ENCODE data around the gene IFT81. TPM values are rescaled to one million over a fixed set of nuclear protein-coding genes. Genes with fewer than 3 reads are reported as not detected.
"Not testable (repeated sequence)": the region's sequence is repeated elsewhere in the genome, so short reads cannot be mapped to it uniquely, and the experiment has no call there.

IFT81 gene
- total and polyA plus RNA-seq, 7 experiments from 2014 or later = 0.66 to 1.3 (median 1.0) TPM

DNA sequence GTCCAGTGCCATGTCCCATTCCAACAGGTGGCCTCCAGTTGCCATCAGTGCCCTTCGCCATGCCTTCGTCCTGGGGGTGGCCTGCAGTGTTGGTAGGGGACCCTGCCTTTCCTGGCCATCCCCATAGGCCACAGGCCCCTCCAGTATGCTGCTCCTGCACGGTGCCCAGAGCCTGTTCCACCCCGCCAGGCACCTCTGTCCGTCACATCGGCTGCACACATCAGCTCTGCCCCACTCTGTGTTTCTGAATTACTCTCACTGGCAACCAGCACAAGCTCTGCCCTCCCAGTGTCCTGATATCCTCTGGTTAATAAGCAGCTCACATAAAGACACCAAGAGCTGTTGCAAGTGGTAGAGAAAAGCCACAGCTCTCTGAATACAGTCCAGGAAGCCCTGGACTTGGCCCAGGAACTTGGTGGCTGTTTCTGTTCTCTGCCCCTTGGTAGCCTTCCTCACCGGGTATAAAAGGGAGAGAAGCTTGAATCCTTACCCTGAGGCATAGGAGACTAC, 125.6 kb downstream of the IFT81 start:
- no peak overlapping the region for H3K27ac ChIP-seq (ENCODE audit: low read depth, low read length)
- H3K36me3 ChIP-seq (ENCODE audit: control insufficient read depth in 2 of 3, insufficient read depth in 3 of 3, low read length in 3 of 3) = no peaks in the 10 kb centered on the region
- H3K4me3 ChIP-seq (ENCODE audit: low read length) = no peak overlapping the region
- Mint-ChIP-seq H3K27me3 (no peaks in the 10 kb centered on the region), H3K4me3 (no peak overlapping the region), H3K9me3 (no peaks in the 10 kb centered on the region), H3K27ac (no peak overlapping the region), H3K36me3 (no peaks in the 10 kb centered on the region), H3K4me1 (peaks cover 0 to 7% (median 0%) of the 10 kb centered on the region in 7 donors)
- ChIA-PET CTCF (interaction anchor here (0.8 kb wide), 1 partner anchor 22 kb away, joined by 3 read pairs; no protein-coding TSS in a partner anchor), POLR2A (no interaction called here)
- H3K4me1 ChIP-seq (ENCODE audit: control insufficient read depth in 2 of 2, insufficient read depth in 2 of 2, low read length in 2 of 2) = no peaks in the 10 kb centered on the region
- ATAC-seq (no peak), DNase-seq (no peak)
- H3K9me3 ChIP-seq (ENCODE audit: control insufficient read depth in 2 of 3, low read length in 3 of 3) = no peaks in the 10 kb centered on the region
- H3K27me3 ChIP-seq (ENCODE audit: control insufficient read depth in 2 of 2, insufficient read depth in 2 of 2, low read length in 2 of 2) = no peaks in the 10 kb centered on the region
- intact Hi-C loops (cut with micrococcal nuclease) = no loop called here

DNA sequence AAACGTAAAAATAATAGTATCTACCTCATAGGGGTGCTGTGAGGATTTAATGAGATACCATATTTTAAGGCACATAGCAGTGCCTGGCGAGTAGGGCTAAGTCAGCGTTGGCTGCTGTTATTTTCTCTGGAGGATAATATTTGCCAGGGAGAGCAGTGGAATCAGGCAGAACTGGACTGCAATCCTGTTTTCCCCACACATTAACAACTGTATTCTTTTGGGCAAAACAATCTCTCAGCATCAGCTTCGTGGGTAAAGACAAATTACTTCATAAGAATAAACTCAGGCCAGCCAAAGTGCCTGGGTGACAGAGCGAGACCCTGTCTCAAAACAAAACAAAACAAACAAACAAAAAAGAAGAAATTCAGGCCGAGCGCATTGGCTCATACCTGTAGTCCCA, 127.2 kb downstream of the IFT81 start:
- Histone ChIP-seq H3K27ac (ENCODE audit: low read depth, low read length) (no peak overlapping the region), H3K9me3 (ENCODE audit: control insufficient read depth in 2 of 3, low read length in 3 of 3) (no peaks in the 10 kb centered on the region), H3K27me3 (ENCODE audit: control insufficient read depth in 2 of 2, insufficient read depth in 2 of 2, low read length in 2 of 2) (no peaks in the 10 kb centered on the region), H3K4me1 (ENCODE audit: control insufficient read depth in 2 of 2, insufficient read depth in 2 of 2, low read length in 2 of 2) (no peaks in the 10 kb centered on the region), H3K4me3 (ENCODE audit: low read length) (no peak overlapping the region), H3K36me3 (ENCODE audit: control insufficient read depth in 2 of 3, insufficient read depth in 3 of 3, low read length in 3 of 3) (no peaks in the 10 kb centered on the region)
- no peaks in the 10 kb centered on the region for H3K36me3 Mint-ChIP-seq
- no peak for ATAC-seq
- intact Hi-C loops (cut with micrococcal nuclease) = no loop called here
- DNase-seq = no peak
- H3K27me3 Mint-ChIP-seq = no peaks in the 10 kb centered on the region
- H3K4me1 Mint-ChIP-seq = peaks cover 0 to 7% (median 0%) of the 10 kb centered on the region in 7 donors
- H3K9me3 Mint-ChIP-seq = no peaks in the 10 kb centered on the region
- ChIA-PET CTCF (interaction anchor here (0.8 kb wide), 1 partner anchor 484 kb away, joined by 3 read pairs; no protein-coding TSS in a partner anchor), POLR2A (no interaction called here)
- no peak overlapping the region for H3K27ac Mint-ChIP-seq
- H3K4me3 Mint-ChIP-seq = no peak overlapping the region

- Mint-ChIP-seq H3K4me1 (peaks cover 0 to 9% (median 0%) of the 10 kb centered on the region in 7 donors), H3K4me3 (no peak overlapping the region), H3K36me3 (no peaks in the 10 kb centered on the region), H3K9me3 (no peaks in the 10 kb centered on the region), H3K27ac (no peak overlapping the region), H3K27me3 (no peaks in the 10 kb centered on the region)
- Histone ChIP-seq H3K36me3 (ENCODE audit: control insufficient read depth in 2 of 3, insufficient read depth in 3 of 3, low read length in 3 of 3) (no peaks in the 10 kb centered on the region), H3K4me3 (ENCODE audit: low read length) (no peak overlapping the region), H3K27ac (ENCODE audit: low read depth, low read length) (no peak overlapping the region), H3K9me3 (ENCODE audit: control insufficient read depth in 2 of 3, low read length in 3 of 3) (no peaks in the 10 kb centered on the region), H3K4me1 (ENCODE audit: control insufficient read depth in 2 of 2, insufficient read depth in 2 of 2, low read length in 2 of 2) (no peaks in the 10 kb centered on the region), H3K27me3 (ENCODE audit: control insufficient read depth in 2 of 2, insufficient read depth in 2 of 2, low read length in 2 of 2) (no peaks in the 10 kb centered on the region)
- intact Hi-C loops (cut with micrococcal nuclease) = no loop called here
- DNase-seq = no peak
- no peak for ATAC-seq
- POLR2A ChIA-PET = no interaction called here
- CTCF ChIA-PET = no interaction called here
Observed at GRCh38 chr12:110252716-110253115, 128.6 kb downstream of the IFT81 start.

DNA sequence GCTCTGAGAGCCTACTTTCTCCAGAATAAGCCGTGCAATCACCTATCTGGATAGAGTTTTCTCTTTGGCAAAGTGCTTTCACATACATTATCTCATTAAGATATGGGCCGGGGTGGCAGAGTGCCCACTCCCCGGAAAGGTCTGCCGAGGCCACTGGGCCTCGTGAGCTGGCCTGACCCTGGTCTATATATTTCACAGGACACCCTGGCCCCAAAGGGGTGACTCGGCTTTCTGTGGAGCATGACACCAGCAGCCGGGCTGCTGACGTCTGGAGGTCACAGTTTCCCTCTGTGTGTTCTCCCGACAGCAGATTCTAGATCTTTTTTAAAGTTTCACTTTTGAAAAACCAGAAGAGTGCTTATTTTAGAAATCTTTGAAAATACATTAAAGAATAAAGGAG, 129.0 kb downstream of the IFT81 start:
- H3K4me3 Mint-ChIP-seq = no peak overlapping the region
- no peaks in the 10 kb centered on the region for H3K9me3 ChIP-seq (ENCODE audit: control insufficient read depth in 2 of 3, low read length in 3 of 3)
- no peak overlapping the region for H3K4me3 ChIP-seq (ENCODE audit: low read length)
- no peaks in the 10 kb centered on the region for H3K9me3 Mint-ChIP-seq
- H3K27me3 ChIP-seq (ENCODE audit: control insufficient read depth in 2 of 2, insufficient read depth in 2 of 2, low read length in 2 of 2) = no peaks in the 10 kb centered on the region
- intact Hi-C loops (cut with micrococcal nuclease) = no loop called here
- peaks cover 0 to under 1% (median 0%) of the 10 kb centered on the region in 5 donors for H3K27me3 Mint-ChIP-seq
- peaks cover 0 to 9% (median 0%) of the 10 kb centered on the region in 7 donors for H3K4me1 Mint-ChIP-seq
- no peaks in the 10 kb centered on the region for H3K4me1 ChIP-seq (ENCODE audit: control insufficient read depth in 2 of 2, insufficient read depth in 2 of 2, low read length in 2 of 2)
- DNase-seq (no peak), ATAC-seq (peak; percentile 56)
- H3K36me3 Mint-ChIP-seq = no peaks in the 10 kb centered on the region
- no peak overlapping the region for H3K27ac Mint-ChIP-seq
- ChIA-PET POLR2A (no interaction called here), CTCF (no interaction called here)
- H3K36me3 ChIP-seq (ENCODE audit: control insufficient read depth in 2 of 3, insufficient read depth in 3 of 3, low read length in 3 of 3) = no peaks in the 10 kb centered on the region
- H3K27ac ChIP-seq (ENCODE audit: low read depth, low read length) = no peak overlapping the region

DNA sequence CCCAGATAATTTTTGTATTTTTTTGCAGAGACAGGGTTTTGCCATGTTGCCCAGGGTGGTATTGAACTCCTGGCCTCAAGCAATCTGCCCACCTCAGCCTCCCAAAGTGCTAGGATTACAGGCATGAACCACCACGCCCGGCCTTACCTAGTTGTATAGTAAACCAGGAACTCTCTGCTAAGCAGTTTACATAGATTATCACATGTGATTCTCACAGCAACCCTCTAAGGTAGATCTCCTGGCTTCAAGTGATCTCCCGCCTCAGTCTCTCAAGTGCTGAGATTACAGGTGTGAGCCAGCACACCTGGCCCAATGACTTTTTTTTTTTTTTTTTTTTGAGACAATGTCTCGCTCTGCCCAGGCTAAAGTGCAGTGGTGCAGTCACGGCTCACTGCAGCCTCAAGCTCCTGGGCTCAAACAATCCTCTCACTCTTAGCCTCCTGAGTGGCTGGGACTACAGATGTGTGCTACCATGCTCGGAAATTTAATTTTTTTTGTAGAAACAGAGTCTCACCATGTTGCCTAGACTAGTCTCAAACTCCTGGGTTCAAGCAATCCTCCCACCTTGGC, 130.9 kb downstream of the IFT81 start:
- no peaks in the 10 kb centered on the region for H3K9me3 ChIP-seq (ENCODE audit: control insufficient read depth in 2 of 3, low read length in 3 of 3)
- intact Hi-C loops (cut with micrococcal nuclease) = no loop called here
- Mint-ChIP-seq H3K4me1 (peaks cover 0 to 4% (median 0%) of the 10 kb centered on the region in 7 donors), H3K27me3 (peaks cover 0 to 5% (median 0%) of the 10 kb centered on the region in 5 donors), H3K27ac (no peak overlapping the region), H3K9me3 (no peaks in the 10 kb centered on the region), H3K36me3 (no peaks in the 10 kb centered on the region), H3K4me3 (no peak overlapping the region)
- POLR2A ChIA-PET = no interaction called here
- no peak for ATAC-seq
- no peaks in the 10 kb centered on the region for H3K4me1 ChIP-seq (ENCODE audit: control insufficient read depth in 2 of 2, insufficient read depth in 2 of 2, low read length in 2 of 2)
- no peaks in the 10 kb centered on the region for H3K27me3 ChIP-seq (ENCODE audit: control insufficient read depth in 2 of 2, insufficient read depth in 2 of 2, low read length in 2 of 2)
- CTCF ChIA-PET = no interaction called here
- no peak overlapping the region for H3K4me3 ChIP-seq (ENCODE audit: low read length)
- no peaks in the 10 kb centered on the region for H3K36me3 ChIP-seq (ENCODE audit: control insufficient read depth in 2 of 3, insufficient read depth in 3 of 3, low read length in 3 of 3)
- DNase-seq = no peak
- H3K27ac ChIP-seq (ENCODE audit: low read depth, low read length) = no peak overlapping the region

- H3K4me3 Mint-ChIP-seq; H3K9me3 ChIP-seq (ENCODE audit: control insufficient read depth in 2 of 3, low read length in 3 of 3); DNase-seq; H3K4me1 ChIP-seq (ENCODE audit: control insufficient read depth in 2 of 2, insufficient read depth in 2 of 2, low read length in 2 of 2); CTCF ChIA-PET; H3K36me3 ChIP-seq (ENCODE audit: control insufficient read depth in 2 of 3, insufficient read depth in 3 of 3, low read length in 3 of 3); H3K4me1 Mint-ChIP-seq; H3K27ac ChIP-seq (ENCODE audit: low read depth, low read length); H3K36me3 Mint-ChIP-seq; intact Hi-C loops (cut with micrococcal nuclease); H3K27me3 Mint-ChIP-seq; H3K27me3 ChIP-seq (ENCODE audit: control insufficient read depth in 2 of 2, insufficient read depth in 2 of 2, low read length in 2 of 2); ATAC-seq; H3K9me3 Mint-ChIP-seq; POLR2A ChIA-PET; H3K4me3 ChIP-seq (ENCODE audit: low read length): not testable (repeated sequence)
- H3K27ac Mint-ChIP-seq = peak overlapping the region in 1 of 9 donors; percentile 65
Observed at GRCh38 chr12:110255890-110256456, 131.8 kb downstream of the IFT81 start.

All from naive thymus-derived CD4-positive, alpha-beta T cell (primary cell).